Esophagus squamous epithelium (tissue), 4 donors: ENCODE measurements around the gene HOXB4.

Experiments used
- CTCF ChIP-seq, 6 experiments: fragments of 450-650 bp in 4 of 6; fragments of 200-600 bp in 2 of 6; sonication (generic) in 2 of 6; IDR thresholded peaks; one replicate each; pipeline ENCODE4 v1.5.1; 2016 to 2019; ENCODE audit warnings: antibody characterized with exemption in 6 of 6, mild to moderate bottlenecking in 4 of 6, moderate library complexity in 4 of 6
- POLR2A ChIP-seq, 4 donors: fragments of 450-650 bp; IDR thresholded peaks; one replicate each; pipeline ENCODE4 v1.6.1; 2017; ENCODE audit warnings: antibody characterized with exemption in 4 of 4, mild to moderate bottlenecking in 4 of 4, moderate library complexity in 3 of 4

GRCh38 chr17:48577330-48577945, 712 bp downstream of the HOXB4 start:
- no peak for TF ChIP-seq CTCF (IDR thresholded peaks at IDR 0.05)
- no peak for TF ChIP-seq POLR2A (IDR thresholded peaks at IDR 0.05)
